ENCODE data around the gene WNK2.
A peak's percentile ranks its signal among the peaks of the same experiment; 100 is the strongest.

WNK2 gene

DNA sequence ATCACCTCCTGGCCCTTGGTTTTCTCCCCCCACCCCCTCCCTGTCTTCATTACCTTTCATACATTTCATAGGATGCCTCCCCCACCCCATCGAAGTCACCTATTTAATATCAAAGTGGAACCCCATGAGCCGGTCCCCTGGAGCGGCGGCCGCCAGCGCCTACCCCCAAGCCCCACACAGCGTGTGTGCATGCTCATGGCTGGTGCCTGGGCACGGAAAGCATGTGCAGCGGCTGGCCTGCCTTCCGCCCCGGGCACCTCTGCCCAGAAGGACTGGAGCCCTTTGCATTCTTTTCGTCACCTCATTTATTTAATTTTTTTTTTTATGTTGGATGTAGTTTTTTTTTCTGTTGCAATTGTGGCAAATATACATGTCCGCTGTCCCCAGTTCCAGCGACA is 116.2 kb downstream of the WNK2 start:
- DNase-seq, result no peak

DNA sequence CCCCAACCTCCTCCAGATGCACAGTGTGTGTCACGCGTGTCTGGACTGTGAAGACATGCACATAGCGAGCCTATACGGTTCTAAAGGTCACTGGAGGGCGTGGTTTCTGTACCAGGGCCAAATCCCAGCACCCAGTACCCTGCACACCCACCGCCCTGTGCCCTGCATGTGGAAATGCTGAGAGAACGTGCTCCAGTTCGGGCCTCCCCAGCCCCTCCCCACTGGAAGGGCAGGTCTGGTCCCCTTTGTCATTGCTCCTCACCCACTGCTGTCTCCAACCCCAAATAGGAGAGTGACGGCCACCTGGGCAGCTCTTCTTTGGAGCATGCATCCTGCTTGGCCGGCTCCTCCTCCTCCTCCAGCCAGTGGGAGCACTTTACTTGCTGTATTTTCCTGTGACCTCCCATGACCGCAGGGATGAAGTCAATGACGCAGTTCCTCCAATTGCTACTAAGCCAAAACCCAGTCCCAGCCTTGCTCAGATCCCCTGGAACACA is 116.7 kb downstream of the WNK2 start:
- no peak for DNase-seq

DNA sequence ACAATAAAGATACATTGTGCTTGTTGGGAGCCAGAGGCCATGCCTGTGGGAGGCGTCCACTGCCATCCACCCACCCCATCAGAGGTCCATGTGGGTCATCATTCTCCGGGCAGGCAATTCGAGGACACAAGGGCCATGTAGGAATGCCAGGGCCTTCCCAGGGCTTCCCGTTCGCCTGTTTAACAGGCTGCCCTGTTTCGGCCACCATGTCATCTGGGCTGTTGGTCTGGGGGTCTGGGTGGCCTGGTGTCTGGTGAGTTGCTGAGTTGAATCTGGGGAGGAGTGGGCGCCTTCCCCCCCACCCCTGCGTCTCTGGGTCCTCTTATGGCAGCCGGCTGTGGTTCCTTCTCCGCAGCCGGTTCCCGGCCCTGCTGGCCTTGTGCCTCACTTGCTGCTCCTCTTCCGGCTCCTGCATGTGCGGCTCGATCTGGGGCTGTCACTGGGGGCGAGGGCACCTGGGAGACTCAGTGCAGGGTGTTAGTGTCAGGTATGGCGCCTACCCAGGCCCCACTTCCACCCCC is 117.4 kb downstream of the WNK2 start:
- no peak for DNase-seq

DNA sequence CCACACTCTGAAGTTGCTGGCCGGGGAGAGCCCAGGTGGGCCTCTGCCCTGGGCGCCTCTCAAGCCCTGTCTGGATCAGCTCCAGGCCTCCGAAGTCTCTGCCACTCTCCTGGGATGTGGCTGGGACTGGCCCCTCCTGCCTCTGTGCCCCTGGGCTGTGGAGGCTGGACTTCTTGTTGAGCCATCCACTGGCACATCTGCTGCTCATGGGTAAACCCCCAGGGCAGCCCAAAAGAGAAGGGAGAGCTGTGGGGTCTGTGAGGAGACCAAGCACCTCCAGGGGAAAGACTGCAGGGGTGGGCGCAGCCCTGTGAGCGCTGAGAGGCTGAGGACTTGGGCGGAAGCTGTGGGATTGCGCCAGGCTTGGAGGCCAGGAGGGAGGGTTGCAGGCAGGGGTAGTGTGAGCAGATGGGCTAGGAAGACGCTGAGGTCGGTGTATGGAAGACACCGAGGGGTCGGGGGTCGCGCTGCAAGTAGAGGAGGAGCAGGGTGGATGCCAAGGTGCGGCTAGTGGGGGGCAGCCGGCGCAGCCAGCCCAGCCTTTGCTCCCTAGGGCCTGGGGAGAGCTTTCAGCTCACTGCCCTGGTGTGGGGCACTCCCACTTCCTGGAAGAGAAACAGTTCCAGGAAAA is 118.1 kb downstream of the WNK2 start:
- no peak for DNase-seq

DNA sequence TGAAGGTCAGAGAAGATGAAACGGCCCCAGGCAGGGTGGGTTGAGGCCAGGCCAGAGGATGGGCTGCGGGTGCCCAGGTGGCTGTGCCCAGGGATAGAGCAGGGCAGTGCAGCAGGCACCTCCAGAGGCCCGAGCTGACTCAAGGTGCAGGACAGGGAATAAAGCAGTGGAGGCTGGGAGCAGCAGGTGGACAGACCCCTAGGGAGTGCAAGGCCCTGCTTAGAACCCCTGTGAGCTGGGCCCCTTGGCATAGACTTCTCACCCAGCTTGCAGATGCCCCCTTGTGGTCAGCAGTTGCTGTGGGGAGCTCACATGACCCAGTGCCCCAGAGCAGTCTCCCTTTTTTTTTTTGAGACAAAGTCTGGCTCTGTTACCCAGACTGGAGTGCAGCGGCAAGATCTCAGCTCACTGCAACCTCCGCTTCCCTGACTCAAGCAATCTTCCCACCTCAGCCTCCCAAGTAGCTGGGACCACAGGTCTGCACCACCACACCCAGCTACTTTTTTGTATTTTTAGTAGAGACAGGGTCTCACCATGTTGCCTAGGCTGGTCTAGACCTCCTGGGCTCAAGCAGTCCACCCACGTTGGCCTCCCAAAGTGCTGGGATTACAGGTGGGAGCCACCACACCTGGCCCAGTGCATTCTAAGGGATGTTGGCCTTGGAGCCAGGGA is 118.8 kb downstream of the WNK2 start:
- DNase-seq, result peak; percentile 66

DNA sequence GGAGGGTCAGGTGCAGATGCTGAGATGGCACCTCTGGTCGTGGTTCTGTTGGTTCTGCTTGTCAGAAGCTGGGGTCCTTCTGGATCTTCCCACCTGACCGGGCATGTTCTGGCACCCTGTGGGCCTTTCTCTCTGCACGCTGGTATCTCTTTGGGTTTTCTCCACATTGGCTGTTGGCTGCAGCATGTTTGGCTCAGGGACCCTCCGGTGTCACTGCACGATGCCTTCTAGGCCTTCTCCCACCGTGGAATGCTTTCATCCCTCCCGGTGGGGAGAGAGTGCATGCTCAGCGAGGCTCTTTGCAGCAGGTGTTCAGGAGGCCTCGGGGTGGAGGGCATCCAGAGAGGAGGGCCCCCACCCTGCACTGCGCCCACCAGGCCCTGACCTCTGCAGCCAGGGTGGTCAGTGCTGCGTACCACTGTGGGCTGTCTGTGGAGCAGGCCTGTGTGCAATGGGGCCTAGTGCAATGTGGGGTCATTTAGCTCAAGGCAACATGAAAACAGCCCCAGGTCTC is 119.4 kb downstream of the WNK2 start:
- no peak for DNase-seq

DNA sequence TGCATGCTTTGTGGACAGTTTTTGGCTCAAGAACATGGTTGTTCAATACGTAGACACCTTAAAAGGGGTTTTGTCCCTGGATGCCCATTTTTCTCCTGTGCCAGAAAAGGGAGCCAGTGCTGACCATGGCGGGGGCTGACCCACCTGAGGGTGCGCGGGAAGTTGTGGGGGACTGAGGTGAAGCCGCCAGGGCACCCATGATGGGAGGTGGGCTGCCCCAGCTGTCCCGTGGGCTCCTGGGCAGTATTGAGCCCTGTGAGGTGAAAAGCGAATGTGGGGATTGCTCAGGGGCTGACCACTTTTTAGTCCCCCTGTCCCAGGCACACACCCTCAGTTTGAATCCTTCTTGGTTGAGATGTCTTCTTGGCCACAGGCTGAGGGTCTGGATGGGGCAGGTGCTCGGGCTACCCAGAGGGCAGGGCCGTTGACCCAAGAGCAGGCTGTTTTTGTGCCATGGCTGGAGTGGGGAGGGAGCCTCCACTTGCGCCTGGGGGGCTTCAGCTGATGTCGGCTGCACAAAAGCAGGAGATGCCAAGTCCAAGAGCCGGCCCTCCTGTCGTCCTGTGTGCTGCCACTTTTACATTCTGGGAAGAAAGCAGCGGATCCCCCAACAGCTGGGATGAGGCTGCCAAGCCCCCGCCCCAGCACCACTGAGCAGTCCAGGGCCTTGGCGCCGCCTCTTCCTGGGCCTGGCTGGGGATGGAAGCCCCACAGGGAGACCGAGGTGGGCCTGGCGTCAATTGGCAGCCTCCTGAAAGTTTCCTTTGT is 120.1 kb downstream of the WNK2 start:
- DNase-seq, result no peak

DNA sequence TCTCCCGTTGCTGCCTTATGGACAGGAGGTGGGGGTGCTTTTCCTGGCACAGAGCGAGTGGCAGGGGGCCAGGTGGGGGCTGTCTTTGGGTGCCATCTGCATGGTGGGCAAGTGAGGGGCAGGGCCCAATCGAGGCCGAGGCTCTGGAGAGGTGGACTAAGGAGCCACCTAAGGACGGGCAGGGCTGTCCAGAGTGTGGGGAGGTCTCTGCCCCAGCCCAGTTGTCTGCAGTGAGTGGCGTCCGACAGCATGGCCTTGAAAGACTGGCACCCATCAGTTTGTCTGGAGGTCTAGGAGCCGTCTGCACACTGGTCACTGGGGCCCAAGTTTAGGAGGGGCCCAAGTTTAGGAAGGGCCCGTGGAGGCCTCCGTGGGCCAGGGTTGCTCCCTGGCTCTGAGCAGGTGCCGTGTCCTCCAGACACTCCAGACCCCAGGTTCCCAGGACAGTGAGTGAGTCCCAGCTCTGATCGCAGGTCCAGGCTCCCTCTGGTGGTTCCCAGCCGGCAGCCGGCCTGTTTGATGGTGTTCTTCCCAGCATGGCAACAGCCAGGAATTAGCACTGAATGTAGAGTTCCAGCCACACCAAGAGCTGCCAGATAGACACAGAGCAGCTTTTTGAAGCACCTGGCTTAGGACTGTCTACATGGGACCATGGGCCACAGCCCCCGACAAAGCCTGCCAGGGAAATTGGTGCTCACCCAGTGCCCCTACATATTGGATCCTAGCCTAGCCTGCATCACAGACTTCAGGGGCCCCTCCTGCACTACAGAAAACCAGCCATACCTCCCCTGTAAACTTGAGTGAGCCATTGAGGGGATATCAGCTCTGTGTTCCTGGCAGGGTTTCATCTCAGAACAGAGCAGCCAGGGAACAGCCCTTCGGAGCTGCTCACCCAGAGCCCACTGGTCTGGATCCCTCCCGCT is 120.9 kb downstream of the WNK2 start:
- DNase-seq, result peak; percentile 24

DNA sequence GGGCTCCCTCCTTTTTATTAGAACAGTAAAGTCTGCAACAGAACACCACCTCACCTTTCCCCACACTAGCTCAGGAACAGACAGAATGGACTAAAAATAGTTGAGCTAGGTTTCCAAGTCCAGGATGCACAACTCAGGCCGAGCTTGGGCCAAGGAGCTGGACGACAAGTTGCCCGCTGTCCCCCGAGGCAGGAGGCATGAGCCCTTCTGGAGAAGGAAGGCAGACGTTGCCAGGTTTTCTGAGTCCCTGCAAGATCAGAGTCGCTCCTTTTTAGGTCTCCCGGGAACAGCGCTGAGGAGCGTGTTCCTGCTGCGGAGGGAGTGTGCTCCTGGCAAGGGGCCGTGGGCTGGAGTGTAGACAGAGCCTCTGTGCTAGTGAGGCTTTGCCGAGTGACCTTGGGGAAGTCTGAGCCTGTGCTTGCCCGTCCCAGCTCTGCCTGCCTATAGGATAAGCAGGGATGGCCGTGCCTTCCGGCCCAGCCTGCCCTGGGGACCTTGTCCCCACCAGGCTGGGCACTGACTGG is 121.6 kb downstream of the WNK2 start:
- DNase-seq, result no peak

DNA sequence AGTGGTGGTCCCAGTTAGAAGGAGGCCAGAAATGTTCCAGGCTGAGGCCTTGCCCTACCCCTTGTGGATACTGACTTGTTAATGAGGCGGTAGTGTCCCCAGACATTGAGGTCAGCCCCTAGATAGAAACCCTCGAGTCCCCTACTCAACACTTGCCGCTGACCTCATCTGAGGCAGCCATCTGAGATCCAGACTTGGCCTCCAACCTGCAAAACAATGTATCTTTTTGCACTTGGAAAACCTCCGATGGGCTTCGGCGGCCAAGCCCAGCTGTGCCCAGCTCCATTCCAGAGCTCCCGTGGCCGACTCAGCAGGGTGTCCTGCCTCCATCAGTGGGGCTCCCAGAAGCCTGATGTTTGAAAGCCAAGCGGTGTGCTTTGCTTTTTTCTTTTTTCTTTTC is 122.1 kb downstream of the WNK2 start:
- no peak for DNase-seq

DNA sequence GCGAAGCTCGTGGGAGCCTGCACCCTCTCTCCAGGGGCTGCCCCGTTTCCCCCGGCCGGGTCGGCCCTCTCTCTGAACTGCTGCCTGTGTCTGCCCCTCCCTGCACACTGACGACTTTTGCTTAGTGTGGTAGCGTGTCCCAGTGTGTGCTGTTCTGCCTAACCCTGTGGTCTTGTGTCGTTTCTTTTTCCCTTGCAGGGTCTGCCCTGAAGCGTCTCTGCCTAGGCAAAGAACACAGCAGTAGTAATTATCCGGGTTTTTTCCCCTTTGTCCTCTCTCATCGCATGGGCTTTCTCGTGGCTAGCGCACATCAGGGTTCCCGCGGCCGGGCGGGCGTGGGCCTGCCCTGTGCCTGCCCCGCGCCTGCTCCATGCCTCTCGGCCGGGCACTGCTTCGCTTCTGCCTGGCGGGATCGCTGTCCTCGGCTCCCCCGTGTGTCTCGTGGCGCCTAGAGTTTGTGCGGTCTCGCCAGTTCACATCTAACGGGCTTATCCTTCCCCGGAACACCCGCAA is 122.7 kb downstream of the WNK2 start:
- no peak for DNase-seq

DNA sequence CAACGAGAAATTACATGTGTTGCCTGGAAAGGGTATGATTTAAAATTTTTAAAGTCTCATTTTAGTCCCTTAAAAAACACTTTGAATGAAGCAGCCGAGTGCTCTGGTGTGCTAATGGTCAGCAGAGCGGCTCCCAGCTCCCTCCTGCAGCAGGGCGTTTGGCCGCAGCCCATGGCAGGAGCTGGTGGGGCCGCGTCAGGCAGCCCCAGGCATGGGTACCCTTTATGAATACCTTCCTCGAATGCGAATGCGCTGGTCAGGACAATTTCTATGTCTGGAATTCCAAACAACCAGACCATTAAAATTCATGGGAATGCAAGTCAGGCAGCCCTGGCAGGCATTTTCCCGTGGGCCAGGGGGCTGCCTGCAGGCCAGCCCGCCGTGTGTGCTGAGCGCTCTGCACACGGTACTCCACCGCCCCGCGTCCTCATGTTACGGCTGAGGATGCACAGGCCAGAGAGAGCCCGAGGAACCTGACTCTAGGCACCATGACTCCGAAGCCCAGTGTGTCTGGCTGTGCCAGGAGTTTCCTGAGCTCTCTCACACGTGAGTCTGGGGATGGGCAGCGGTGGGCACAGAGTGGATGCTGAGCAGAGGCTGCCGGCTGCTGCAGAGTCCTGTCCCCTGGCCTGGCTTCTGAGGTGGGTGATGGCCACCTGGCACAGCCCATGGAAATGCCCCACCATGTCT is 123.7 kb downstream of the WNK2 start:
- DNase-seq, result peak; percentile 4

DNA sequence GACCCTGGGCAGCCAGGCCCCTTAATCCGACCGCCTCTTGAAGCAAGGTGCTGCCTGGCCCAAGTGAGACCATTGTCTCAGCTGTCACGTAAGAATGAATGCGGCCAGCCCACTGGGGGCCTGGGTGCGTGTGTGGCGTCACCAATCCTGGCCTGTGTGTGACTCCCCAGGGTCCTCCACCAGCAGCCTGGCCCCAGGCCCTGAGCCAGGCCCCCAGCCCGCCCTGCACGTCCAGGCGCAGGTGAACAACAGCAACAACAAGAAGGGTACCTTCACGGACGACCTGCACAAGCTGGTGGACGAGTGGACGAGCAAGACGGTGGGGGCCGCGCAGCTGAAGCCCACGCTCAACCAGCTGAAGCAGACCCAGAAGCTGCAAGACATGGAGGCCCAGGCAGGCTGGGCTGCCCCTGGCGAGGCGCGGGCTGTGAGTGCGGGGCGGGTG is 124.2 kb downstream of the WNK2 start:
- DNase-seq, result peak; percentile 9

DNA sequence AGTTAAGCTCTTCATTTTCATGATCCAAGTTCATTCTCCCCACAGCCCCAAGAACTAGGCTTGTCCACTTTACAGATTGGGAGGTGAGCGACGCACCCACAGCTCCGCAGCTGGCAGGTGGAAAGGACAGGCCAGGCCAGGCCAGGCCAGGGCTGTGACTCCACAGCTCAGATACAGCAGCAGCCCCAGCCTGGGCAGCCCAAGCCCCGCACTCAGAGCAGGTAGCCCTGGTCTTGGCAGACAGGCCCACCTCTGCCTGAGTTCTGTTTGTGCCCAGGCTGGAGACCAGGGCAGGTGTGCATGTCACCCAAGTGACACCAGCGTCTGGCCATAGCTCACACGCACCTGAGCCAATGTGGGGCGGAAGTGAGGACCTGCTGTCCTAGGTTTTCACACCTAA is 124.7 kb downstream of the WNK2 start:
- peak; percentile 17 for DNase-seq

DNA sequence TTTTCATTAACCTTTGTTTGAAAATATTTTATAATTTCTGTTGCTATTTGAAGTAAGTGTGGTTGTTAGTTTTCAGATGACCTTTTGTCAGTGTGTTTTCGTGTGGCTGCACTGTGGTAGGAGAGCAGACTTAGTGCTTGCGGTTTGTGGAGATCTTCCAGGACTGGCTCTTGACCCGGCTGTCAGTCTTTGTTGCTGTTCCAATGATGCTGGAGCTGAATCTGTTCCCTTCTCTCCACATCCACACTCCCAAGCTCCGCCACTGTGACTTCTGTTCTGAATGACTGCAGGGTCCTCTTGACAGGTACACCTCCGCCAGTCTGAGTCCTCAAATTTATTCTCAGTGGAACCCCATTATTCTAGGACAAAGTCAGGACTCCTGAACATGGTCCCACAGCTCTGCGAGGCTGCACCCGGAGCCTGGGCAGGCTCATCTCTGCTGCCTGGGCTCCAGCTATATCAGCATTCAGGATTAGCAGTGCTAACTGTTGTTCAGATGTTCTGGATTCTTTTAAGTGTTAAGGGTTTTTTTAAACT is 126.0 kb downstream of the WNK2 start:
- DNase-seq, result peak; percentile 4

DNA sequence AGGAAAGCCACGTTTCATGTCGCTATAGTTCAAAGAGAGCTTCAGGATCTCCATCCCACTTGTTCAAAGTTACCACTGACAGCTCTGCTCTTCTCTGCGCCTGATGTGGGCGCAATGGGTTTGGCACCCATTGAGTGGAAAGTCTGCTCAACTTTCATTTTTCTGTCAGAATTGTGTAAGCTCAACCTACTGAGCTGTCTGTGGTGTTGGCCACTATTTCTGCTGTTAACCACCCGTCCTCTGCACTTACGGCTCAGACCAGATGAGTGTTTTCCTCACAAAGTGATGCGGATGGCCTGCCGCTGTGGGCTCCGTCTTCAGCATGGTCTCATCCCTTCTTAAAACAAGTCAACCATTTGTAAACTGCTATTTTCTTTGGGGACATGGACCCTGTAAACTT is 131.2 kb downstream of the WNK2 start:
- DNase-seq, result peak; percentile 18

DNA sequence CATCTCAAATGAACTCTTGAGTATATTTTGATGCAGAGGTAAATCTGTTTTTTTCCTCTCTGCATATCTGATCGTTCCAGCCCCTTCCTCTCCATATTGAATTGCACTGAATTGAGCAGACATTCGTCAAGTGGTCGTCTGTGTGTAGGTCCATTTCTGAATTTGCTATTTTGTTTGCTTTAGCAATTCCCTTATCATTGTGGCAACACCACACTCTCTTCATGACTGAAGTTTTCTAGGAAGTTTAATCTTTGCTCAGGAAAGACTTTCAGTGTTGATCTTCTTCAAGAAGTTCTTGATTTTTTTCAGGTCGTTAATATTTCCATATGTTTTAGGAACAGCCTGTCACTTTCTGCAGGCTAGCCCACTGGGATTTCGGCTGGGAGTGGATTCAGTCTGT is 132.0 kb downstream of the WNK2 start:
- no peak for DNase-seq

DNA sequence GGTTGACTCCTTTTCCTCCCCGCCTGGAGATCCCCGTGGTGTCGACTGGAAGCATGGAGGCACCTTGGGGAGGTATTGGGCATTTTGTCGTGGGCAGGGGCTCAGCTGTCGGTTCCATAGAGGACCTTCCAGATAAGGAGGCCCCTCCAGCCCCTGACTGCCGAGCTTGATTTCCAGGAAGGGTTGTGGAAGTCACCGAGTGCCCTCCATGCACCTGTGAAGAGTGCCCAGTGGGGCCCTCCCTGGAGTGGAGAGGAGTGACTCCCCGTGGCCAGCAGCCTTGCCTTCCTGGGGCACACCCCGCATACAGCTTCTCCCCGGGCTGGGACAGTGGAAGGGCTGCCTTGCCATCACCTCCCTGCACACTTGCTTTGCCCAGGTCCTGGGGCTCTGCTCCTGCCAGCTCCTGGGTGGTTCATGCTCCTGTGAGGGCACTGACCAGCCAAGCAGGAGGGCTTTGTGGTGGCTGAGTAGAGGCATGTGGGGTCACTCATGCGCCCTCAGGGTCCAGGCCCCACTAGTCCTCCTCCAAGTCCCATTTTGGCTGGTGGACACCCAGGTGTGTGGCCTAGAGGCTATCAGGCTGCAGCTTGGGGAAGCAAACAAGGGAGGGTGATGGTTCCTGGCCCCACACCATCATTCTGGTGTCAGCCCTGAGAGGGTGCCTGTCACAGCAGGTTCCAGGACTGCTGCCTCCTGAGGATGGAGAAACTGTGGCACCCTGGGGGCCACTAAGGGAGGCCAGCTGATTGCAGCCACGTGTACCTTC is 133.0 kb downstream of the WNK2 start:
- peak; percentile 19 for DNase-seq

DNA sequence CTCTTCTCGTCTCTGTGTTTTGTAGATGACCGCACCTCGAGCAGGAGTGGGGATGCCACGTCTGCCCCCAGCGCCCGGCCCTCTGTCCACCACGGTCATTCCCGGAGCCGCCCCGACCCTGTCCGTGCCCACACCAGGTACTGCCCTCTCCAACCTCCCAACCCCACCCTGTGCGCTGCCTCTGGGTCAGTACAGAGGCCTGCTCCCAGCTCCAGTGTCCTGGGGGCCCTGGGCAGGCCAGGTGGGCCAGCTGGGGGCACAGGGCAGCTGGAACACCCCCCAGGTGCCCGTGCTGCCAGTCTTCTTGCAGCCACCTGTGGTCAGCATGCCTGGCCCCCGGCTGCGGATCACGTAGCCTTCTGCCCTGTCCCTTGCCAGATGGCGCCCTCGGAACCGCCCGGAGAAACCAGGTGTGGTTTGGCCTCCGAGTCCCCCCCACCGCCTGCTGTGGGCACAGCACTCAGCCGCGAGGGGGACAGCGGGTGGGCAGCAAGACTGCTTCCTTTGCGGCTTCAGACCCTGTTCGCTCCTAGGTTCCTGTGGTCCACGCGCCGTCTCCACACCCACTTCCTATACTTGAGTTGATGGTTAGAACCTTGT is 133.7 kb downstream of the WNK2 start:
- no peak for DNase-seq

DNA sequence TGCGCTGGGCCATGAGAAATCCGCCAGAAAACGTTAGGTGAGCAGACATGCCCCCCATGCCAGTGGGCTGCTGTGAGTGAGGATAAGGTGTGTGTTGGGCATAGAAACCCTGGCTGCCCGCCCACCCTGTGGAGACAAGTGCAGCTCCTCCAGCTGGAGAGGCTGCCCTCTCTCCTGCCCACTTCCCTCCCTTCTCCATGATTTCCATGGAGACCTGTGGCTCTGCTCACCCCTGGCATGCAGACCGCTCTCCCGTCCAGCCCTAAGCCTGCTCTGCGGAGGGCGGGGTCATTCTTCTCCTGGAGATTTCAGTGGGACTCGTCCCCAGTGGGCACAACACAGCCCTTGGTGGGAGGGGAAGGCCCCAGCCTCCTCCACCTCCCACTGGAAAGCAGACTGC is 134.5 kb downstream of the WNK2 start:
- DNase-seq, result no peak

Measured in stimulated activated CD8-positive, alpha-beta memory T cell treated with anti-CD3 and anti-CD28 coated beads, Interleukin-4, amount 100 ng/mL, for 48 hours (primary cell).